C4-2B (cell line): ENCODE results near the gene LIMCH1.

ENCODE experiments used
- ZFX ChIP-seq: fragments of 450-650 bp; IDR thresholded peaks from 2 replicates; pipeline ENCODE4 v1.6.1; 2017
- TF ChIP-seq, protein P1 (sequence below): fragments of 450-650 bp; conservative IDR thresholded peaks from 2 replicates; pipeline ENCODE4 v1.5.1; 2017; ENCODE audit warnings: mild to moderate bottlenecking

DNA sequence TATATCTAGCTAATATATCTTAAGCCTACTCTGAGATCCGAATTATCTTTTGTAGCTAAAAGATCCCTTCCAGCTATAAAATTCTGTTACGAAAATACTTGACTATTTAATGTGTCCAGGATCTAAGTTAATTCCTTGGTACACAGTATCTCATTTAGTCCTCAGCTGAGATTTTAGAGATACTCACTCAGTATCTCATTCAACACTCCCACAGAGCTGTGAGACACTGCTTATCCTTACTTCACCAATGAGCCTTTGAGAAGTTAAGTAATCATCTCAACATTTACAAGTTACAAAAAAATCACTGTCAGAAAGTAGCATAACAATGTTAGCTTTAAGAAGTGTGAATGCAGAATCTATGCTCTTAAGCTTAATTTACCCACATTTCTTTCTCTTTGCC is 76.6 kb downstream of the LIMCH1 start:
- TF ChIP-seq, protein P1, sequence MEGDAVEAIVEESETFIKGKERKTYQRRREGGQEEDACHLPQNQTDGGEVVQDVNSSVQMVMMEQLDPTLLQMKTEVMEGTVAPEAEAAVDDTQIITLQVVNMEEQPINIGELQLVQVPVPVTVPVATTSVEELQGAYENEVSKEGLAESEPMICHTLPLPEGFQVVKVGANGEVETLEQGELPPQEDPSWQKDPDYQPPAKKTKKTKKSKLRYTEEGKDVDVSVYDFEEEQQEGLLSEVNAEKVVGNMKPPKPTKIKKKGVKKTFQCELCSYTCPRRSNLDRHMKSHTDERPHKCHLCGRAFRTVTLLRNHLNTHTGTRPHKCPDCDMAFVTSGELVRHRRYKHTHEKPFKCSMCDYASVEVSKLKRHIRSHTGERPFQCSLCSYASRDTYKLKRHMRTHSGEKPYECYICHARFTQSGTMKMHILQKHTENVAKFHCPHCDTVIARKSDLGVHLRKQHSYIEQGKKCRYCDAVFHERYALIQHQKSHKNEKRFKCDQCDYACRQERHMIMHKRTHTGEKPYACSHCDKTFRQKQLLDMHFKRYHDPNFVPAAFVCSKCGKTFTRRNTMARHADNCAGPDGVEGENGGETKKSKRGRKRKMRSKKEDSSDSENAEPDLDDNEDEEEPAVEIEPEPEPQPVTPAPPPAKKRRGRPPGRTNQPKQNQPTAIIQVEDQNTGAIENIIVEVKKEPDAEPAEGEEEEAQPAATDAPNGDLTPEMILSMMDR: no peak
- no peak for TF ChIP-seq ZFX
